Ascending aorta (tissue), 2 donors: ENCODE data around the gene PTPRN2. TPM values are rescaled to one million over a fixed set of nuclear protein-coding genes. Genes with fewer than 3 reads are reported as not detected.

ENCODE experiments used
- DNase-seq, 2 donors: peaks; one replicate each; pipeline ENCODE4 v3.0.0-alpha.2; 2019; ENCODE audit warnings: low spot score in 2 of 2
- H3K27ac ChIP-seq, 2 donors: fragments of 200-600 bp; sonication (generic); one replicate each; pipeline ENCODE4 v1.5.1; 2016 to 2017; ENCODE audit warnings: mild to moderate bottlenecking in 1 of 2
- H3K27me3 ChIP-seq: fragments of 200-600 bp; sonication (generic); one replicate; pipeline ENCODE4 v1.5.1; 2017
- H3K36me3 ChIP-seq, 2 donors: fragments of 200-600 bp; sonication (generic); one replicate each; pipeline ENCODE4 v1.5.1; 2016
- H3K4me1 ChIP-seq, 2 donors: fragments of 200-600 bp; sonication (generic); one replicate each; pipeline ENCODE4 v1.5.1; 2016 to 2017; ENCODE audit warnings: mild to moderate bottlenecking in 1 of 2
- H3K4me3 ChIP-seq, 2 donors: fragments of 200-600 bp; sonication (generic); one replicate each; pipeline ENCODE4 v1.5.1; 2016 to 2017; ENCODE audit warnings: mild to moderate bottlenecking in 1 of 2
- H3K9me3 ChIP-seq, 2 donors: fragments of 200-600 bp; sonication (generic); one replicate each; pipeline ENCODE4 v1.5.1; 2016
- intact Hi-C: fragments of 100-400 bp; cut with DNase I; formaldehyde crosslinking; loops from one replicate; pipeline ENCODE4 v1.15.1; 2023
- total RNA-seq: library from RNA; depleted of rRNA; stranded (reverse); fragments of >200 nt; gene quantifications from one replicate; pipeline ENCODE4 v1.1.0, GENCODE V29; 2016
- TF ChIP-seq, protein P1 (sequence below), 3 experiments: fragments of 200-600 bp in 2 of 3; fragments of 450-650 bp in 1 of 3; sonication (generic) in 2 of 3; IDR thresholded peaks; one replicate each; pipeline ENCODE4 v1.5.1; 2016 to 2019; ENCODE audit warnings: antibody characterized with exemption in 3 of 3, mild to moderate bottlenecking in 1 of 3, moderate library complexity in 1 of 3

The PTPRN2 gene
- total RNA-seq, 1 donor from 2014 or later, result 7.3 TPM

DNA sequence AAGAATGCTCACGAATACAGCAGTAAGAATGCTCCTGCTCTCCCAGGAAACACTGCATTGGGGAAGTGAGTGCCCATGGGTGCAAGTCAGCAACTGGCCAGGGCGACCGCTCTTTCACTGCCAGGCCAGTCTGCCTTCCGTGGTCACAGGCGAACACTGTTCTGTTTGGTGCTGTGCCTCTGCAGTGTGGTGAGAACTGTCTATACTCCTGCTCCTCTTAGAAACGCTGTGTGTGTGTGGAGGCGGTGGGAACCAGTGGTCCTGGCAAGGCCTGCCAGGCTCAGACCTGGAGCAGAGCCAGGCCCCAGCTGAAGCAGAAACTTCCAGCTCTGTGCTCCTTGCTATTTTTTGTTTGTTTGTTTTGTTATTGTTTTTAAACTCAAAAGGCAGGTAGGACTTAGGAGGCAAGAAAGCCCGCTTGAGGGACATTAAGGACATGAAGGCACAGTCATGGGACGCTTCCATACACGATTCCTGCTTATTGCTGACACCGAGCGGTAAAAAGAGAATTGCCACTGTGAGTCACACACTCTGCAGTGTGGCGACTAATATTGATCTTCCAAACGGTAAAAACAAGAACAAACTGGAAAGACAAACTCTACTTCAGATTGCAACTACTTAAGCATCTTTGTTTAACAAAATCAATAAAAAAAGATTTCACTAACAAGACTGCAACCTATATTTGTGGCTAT lies 820.0 kb downstream of the PTPRN2 start:
- Histone ChIP-seq H3K4me3 (no peak overlapping the region), H3K36me3 (no peaks in the 10 kb centered on the region), H3K27me3 (no peaks in the 10 kb centered on the region), H3K9me3 (peaks cover 0 to 11% of the 10 kb centered on the region in 2 donors), H3K27ac (no peak overlapping the region), H3K4me1 (no peaks in the 10 kb centered on the region)
- intact Hi-C loops, result no loop called here
- TF ChIP-seq, protein P1, sequence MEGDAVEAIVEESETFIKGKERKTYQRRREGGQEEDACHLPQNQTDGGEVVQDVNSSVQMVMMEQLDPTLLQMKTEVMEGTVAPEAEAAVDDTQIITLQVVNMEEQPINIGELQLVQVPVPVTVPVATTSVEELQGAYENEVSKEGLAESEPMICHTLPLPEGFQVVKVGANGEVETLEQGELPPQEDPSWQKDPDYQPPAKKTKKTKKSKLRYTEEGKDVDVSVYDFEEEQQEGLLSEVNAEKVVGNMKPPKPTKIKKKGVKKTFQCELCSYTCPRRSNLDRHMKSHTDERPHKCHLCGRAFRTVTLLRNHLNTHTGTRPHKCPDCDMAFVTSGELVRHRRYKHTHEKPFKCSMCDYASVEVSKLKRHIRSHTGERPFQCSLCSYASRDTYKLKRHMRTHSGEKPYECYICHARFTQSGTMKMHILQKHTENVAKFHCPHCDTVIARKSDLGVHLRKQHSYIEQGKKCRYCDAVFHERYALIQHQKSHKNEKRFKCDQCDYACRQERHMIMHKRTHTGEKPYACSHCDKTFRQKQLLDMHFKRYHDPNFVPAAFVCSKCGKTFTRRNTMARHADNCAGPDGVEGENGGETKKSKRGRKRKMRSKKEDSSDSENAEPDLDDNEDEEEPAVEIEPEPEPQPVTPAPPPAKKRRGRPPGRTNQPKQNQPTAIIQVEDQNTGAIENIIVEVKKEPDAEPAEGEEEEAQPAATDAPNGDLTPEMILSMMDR (IDR thresholded peaks at IDR 0.05), result no peak
- DNase-seq, result no peak

DNA sequence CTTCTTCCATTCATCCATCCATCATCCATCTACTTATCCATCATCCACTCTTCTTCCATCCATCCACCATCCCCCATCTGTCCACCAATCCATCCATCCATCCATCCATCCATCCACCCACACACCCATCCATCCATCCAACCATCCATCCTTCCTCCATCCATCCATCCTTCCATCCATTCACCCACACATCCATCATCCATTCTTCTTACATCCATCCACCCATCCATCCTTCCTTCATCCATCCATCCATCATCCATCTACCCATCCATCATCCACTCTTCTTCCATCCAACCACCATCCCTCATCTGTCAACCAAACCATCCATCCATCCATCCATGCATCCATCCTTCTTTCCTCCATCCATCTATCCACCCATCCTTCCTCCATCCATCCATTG lies 821.5 kb downstream of the PTPRN2 start:
- Histone ChIP-seq H3K27me3 (no peaks in the 10 kb centered on the region), H3K4me3 (no peak overlapping the region), H3K36me3 (no peaks in the 10 kb centered on the region), H3K4me1 (no peaks in the 10 kb centered on the region), H3K27ac (no peak overlapping the region), H3K9me3 (peaks cover 0 to 10% of the 10 kb centered on the region in 2 donors)
- DNase-seq, result no peak
- intact Hi-C loops, result no loop called here
- TF ChIP-seq, protein P1 (IDR thresholded peaks at IDR 0.05), result no peak

DNA sequence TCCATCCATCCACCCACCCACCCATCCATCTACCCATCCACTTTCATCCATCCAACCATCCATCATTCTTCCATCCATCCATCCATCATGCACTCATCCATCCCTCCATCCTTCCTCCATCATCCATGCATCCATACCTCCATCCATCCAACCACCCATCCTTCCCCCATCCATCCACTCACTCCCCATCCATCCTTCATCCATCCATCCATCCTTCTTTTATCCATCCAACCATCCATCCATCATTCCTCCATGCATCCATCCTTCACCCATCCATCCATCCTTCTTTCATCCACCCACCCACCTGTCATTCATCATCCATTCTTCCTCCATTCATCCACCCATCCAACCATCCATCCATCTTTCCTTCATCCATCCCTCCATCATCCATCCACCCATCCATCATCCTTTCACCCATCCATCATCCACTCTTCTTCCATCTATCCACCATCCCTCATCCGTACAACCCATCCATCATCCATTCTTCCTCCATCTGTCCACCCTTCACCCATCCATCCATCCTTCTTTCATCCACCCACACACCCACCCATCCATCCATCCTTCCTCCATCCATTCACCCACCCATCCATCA lies 822.6 kb downstream of the PTPRN2 start:
- no peak for DNase-seq
- peaks cover 0 to 5% of the 10 kb centered on the region in 2 donors for H3K9me3 ChIP-seq
- H3K4me1 ChIP-seq, result no peaks in the 10 kb centered on the region
- no peaks in the 10 kb centered on the region for H3K27me3 ChIP-seq
- intact Hi-C loops, result no loop called here
- no peaks in the 10 kb centered on the region for H3K36me3 ChIP-seq
- H3K27ac ChIP-seq, result no peak overlapping the region
- TF ChIP-seq, protein P1 (IDR thresholded peaks at IDR 0.05), result no peak
- H3K4me3 ChIP-seq, result no peak overlapping the region

DNA sequence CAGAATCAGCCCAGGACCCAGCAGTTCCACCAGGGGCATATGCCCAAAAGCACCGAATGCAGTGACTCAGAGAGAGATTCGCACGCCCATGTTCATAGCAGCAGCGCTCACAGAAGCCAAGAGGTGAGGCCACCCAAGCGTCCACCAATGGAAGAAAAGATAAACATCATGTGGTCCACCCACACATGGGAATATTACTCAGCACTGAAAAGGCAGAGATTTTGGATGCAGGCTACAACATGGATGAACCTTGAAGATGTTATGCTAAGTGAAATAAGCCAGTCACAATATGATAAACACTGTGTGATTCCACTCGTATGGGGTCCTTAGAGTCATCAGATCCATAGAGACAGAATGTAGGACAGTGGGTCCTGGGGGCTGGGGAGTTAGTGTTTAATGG lies 823.4 kb downstream of the PTPRN2 start:
- TF ChIP-seq, protein P1 (IDR thresholded peaks at IDR 0.05), result no peak
- H3K27ac ChIP-seq, result no peak overlapping the region
- no peaks in the 10 kb centered on the region for H3K36me3 ChIP-seq
- no peaks in the 10 kb centered on the region for H3K4me1 ChIP-seq
- no peaks in the 10 kb centered on the region for H3K27me3 ChIP-seq
- peaks cover 0 to 5% of the 10 kb centered on the region in 2 donors for H3K9me3 ChIP-seq
- intact Hi-C loops, result no loop called here
- no peak overlapping the region for H3K4me3 ChIP-seq
- no peak for DNase-seq

DNA sequence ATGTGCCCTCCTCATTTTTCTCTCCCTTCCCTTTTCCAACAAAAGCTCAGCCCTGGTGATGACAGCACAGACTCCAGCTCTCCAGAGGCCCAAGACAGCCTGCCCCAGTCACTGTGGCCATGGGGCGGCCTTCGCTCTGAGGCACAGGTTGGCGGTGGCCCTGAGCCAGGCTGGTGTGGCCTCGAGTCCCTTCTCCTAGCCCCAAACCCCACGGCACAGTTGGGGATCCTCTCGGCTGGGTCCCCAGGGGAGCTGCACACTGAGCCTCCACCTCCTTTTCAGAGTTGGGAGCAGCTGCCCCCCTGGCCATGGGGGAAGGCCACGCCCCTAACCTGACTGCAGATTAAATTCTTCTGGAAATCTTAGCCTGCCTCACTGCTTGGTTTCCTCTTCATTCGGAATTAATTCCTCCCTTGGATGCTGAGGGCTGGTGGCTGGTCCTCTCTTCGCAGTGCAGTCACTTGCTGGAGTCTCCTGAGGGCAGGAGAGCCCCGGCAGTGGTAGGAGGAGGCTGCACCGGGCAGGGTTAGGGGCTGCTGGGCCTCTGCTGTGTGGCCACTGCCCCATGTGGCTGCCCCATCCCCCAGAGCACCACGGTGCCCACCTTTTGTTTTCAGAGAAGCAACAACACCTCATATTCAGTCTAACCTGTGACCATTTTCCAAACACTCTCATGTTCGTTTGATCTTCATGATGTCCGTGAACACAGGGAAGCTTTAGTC lies 824.2 kb downstream of the PTPRN2 start:
- Histone ChIP-seq H3K36me3 (no peaks in the 10 kb centered on the region), H3K4me1 (no peaks in the 10 kb centered on the region), H3K4me3 (no peak overlapping the region), H3K9me3 (peaks cover 0 to 5% of the 10 kb centered on the region in 2 donors), H3K27ac (no peak overlapping the region), H3K27me3 (no peaks in the 10 kb centered on the region)
- TF ChIP-seq, protein P1 (IDR thresholded peaks at IDR 0.05), result no peak
- intact Hi-C loops, result no loop called here
- no peak for DNase-seq
